ENCODE results near the gene SP140. TPM values are rescaled to one million over a fixed set of nuclear protein-coding genes. Genes with fewer than 3 reads are reported as not detected.

SP140 gene
- total and polyA plus RNA-seq, 2 of the 13 experiments (the other 11 are each of a cell fraction or from before 2014, with no cell fraction given) = 0.57 to 0.80 TPM

GRCh38 chr2:230234122-230234722, 8.7 kb downstream of the SP140 start:
- H2AFZ ChIP-seq (ENCODE audit: low read length) = no peak overlapping the region
- no peaks in the 10 kb centered on the region for H4K20me1 ChIP-seq (ENCODE audit: insufficient read depth, low read length)
- H3K9me3 ChIP-seq (ENCODE audit: low read length) = peaks cover 10% of the 10 kb centered on the region; the same call in 1 of the 2 replicates
- ChIA-PET CTCF (ENCODE audit: low intra/inter-chr PET ratio, low total read pairs) (no interaction called here), POLR2A (no interaction called here)
- WGBS (ENCODE audit: low lambda C conversion rate) = 16% methylated on average over 3 of the region's 3 CpGs
- no peak overlapping the region for H3K27ac ChIP-seq (ENCODE audit: extremely low read length, insufficient read depth, low read length)
- in situ Hi-C loops (cut with HindIII; ENCODE audit: extremely low pct_ligation_motif_present, low pct_unique_long_range_greater_than_20kb) = no loop called here
- no peaks in the 10 kb centered on the region for H3K36me3 ChIP-seq (replicated peaks in 1 of 2; ENCODE audit: control insufficient read depth in 1 of 2, insufficient read depth in 2 of 2, low read length in 2 of 2)
- FAIRE-seq (no peak), ATAC-seq (no peak), DNase-seq (ENCODE audit: low spot score) (no peak)
- no TSS peak for BruUV-seq (replicated peaks)
- H3K79me2 ChIP-seq (ENCODE audit: insufficient read depth, low read length) = no peaks in the 10 kb centered on the region
- H3K9ac ChIP-seq (ENCODE audit: insufficient read depth, low read depth, low read length) = no peak overlapping the region
- H3K4me1 ChIP-seq (ENCODE audit: insufficient read depth, low read length) = no peaks in the 10 kb centered on the region
- peaks cover 0 to 3% of the 10 kb centered on the region in 2 experiments; a peak in 1 of 5 replicates for H3K27me3 ChIP-seq (ENCODE audit: control insufficient read depth in 1 of 2, insufficient read depth in 2 of 2, low read length in 2 of 2)
- TF ChIP-seq ZNF644 (CRISPR knock-in tag; IDR thresholded peaks at IDR 0.05; ENCODE audit: low read depth) (no peak), ARID4A (CRISPR knock-in tag; IDR thresholded peaks at IDR 0.05; ENCODE audit: borderline replicate concordance) (no peak), HNF4G (IDR thresholded peaks at IDR 0.05; ENCODE audit: borderline replicate concordance, low read depth, low read length) (no peak), HNF4G (CRISPR knock-in tag; IDR thresholded peaks at IDR 0.05; ENCODE audit: borderline replicate concordance, low read depth) (no peak)
- no peak overlapping the region for H3K4me2 ChIP-seq (ENCODE audit: low read depth, low read length)
- intact Hi-C loops (cut with micrococcal nuclease; ENCODE audit: unreplicated experiment) = no loop called here
- H3K4me3 ChIP-seq (replicated peaks in 1 of 3; ENCODE audit: insufficient read depth in 1 of 3, low read depth in 2 of 3, low read length in 3 of 3) = no peak overlapping the region
